HepG2 (cell line): ENCODE results near the gene NOB1. TPM values are rescaled to one million over a fixed set of nuclear protein-coding genes. Genes with fewer than 3 reads are reported as not detected.

Experiments used
- AGO1 ChIP-seq: fragments of 200-400 bp; formaldehyde crosslinking; IDR thresholded peaks from 2 replicates; pipeline ENCODE4 v1.6.1; 2017; ENCODE audit warnings: mild to moderate bottlenecking, low read depth, low read length, moderate library complexity; ENCODE audit not compliant: poor library complexity, severe bottlenecking
- ATF1 ChIP-seq: IDR thresholded peaks from 2 replicates; pipeline ENCODE4 v1.6.1; 2016; ENCODE audit warnings: mild to moderate bottlenecking, control low read depth
- BCL6 ChIP-seq: IDR thresholded peaks from 2 replicates; pipeline ENCODE4 v1.6.1; 2016; ENCODE audit warnings: missing genetic modification reagents, missing compliant biosample characterization
- CBX2 ChIP-seq, 2 experiments: fragments of 200-600 bp in 1 of 2; sonication (generic); formaldehyde crosslinking in 1 of 2; IDR thresholded peaks; 2 replicates each; pipeline versions ENCODE4 v1.7.0 to v1.8.1; 2018 to 2022; ENCODE audit warnings: low read depth in 2 of 2, low read length in 1 of 2, mild to moderate bottlenecking in 1 of 2, missing genetic modification reagents in 1 of 2
- GLI4 ChIP-seq: sonication (generic); formaldehyde crosslinking; IDR thresholded peaks from 2 replicates; pipeline ENCODE4 v1.5.1; 2020; ENCODE audit warnings: missing genetic modification reagents, mild to moderate bottlenecking, moderate library complexity, borderline replicate concordance
- NR3C1 ChIP-seq: sonication (generic); formaldehyde crosslinking; IDR thresholded peaks from 2 replicates; pipeline ENCODE4 v1.4.0; 2020; ENCODE audit warnings: missing genetic modification reagents
- RBM22 ChIP-seq: fragments of 200-400 bp; formaldehyde crosslinking; optimal IDR thresholded peaks from 2 replicates; pipeline ENCODE3; 2017; ENCODE audit warnings: mild to moderate bottlenecking, low read length, moderate library complexity
- SP140L ChIP-seq: sonication (generic); formaldehyde crosslinking; IDR thresholded peaks from 2 replicates; pipeline ENCODE4 v1.4.0; 2020; ENCODE audit warnings: missing genetic modification reagents, borderline replicate concordance
- TOPORS ChIP-seq: sonication (generic); formaldehyde crosslinking; IDR thresholded peaks from 2 replicates; pipeline ENCODE4 v1.8.0; 2023; ENCODE audit warnings: mild to moderate bottlenecking, missing genetic modification reagents
- TSC22D2 ChIP-seq: sonication (generic); formaldehyde crosslinking; IDR thresholded peaks from 2 replicates; pipeline ENCODE4 v1.5.1; 2020; ENCODE audit warnings: missing genetic modification reagents, mild to moderate bottlenecking, borderline replicate concordance
- ZBTB38 ChIP-seq: sonication (generic); formaldehyde crosslinking; IDR thresholded peaks from 2 replicates; pipeline ENCODE4 v1.5.1; 2020; ENCODE audit warnings: mild to moderate bottlenecking, missing genetic modification reagents
- ZNF34 ChIP-seq: sonication (generic); formaldehyde crosslinking; IDR thresholded peaks from 2 replicates; pipeline ENCODE4 v1.4.0; 2020; ENCODE audit warnings: mild to moderate bottlenecking, missing genetic modification reagents, borderline replicate concordance
- ZNF432 ChIP-seq: sonication (generic); formaldehyde crosslinking; IDR thresholded peaks from 2 replicates; pipeline ENCODE4 v1.5.0; 2020; ENCODE audit warnings: missing genetic modification reagents, mild to moderate bottlenecking, borderline replicate concordance
- ZNF570 ChIP-seq: sonication (generic); formaldehyde crosslinking; IDR thresholded peaks from 2 replicates; pipeline ENCODE4 v1.4.0; 2020; ENCODE audit warnings: mild to moderate bottlenecking, missing genetic modification reagents, borderline replicate concordance
- ZNF777 ChIP-seq: sonication (generic); formaldehyde crosslinking; IDR thresholded peaks from 2 replicates; pipeline ENCODE4 v1.4.0; 2020; ENCODE audit warnings: missing genetic modification reagents
- ZNF790 ChIP-seq: sonication (generic); formaldehyde crosslinking; IDR thresholded peaks from 2 replicates; pipeline ENCODE4 v1.8.0; 2022; ENCODE audit warnings: missing genetic modification reagents, mild to moderate bottlenecking, borderline replicate concordance
- polyA plus RNA-seq, 8 experiments: library from polyadenylated mRNA; depleted of rRNA in 3 of 8; stranded (reverse) in 7 of 8; unstranded in 1 of 8; fragments of >200 nt; fragmentation: Illumina TruSeq in 4 of 8; extraction: Trizol in 4 of 8; gene quantifications; 2 replicates each; pipeline versions ENCODE4 v1.2.1 to v1.2.3, GENCODE V29; 2011 to 2016; ENCODE audit warnings: low read depth in 4 of 8, missing spikeins in 1 of 8, mixed read lengths in 1 of 8; ENCODE audit not compliant: insufficient read depth in 1 of 8
- total RNA-seq, 5 experiments: library from RNA; depleted of rRNA; stranded (reverse); fragments of >200 nt; fragmentation: Illumina TruSeq; extraction: Trizol; gene quantifications; 2 replicates each; pipeline ENCODE4 v1.2.3, GENCODE V29; 2016; ENCODE audit warnings: low read depth in 1 of 5
- TF ChIP-seq, protein P1 (sequence below): sonication (generic); formaldehyde crosslinking; conservative IDR thresholded peaks from 2 replicates; pipeline ENCODE4 v1.5.0; 2020; ENCODE audit warnings: missing genetic modification reagents
- TF ChIP-seq, protein P2 (sequence below): sonication (generic); formaldehyde crosslinking; IDR thresholded peaks from 2 replicates; pipeline ENCODE4 v1.4.0; 2020; ENCODE audit warnings: mild to moderate bottlenecking, missing genetic modification reagents
- TF ChIP-seq, protein P3 (sequence below): sonication (generic); formaldehyde crosslinking; IDR thresholded peaks from 2 replicates; pipeline ENCODE4 v1.4.0; 2020; ENCODE audit warnings: missing genetic modification reagents
- TF ChIP-seq, protein P4 (sequence below): sonication (generic); formaldehyde crosslinking; IDR thresholded peaks from 2 replicates; pipeline ENCODE4 v1.5.0; 2020; ENCODE audit warnings: mild to moderate bottlenecking, missing genetic modification reagents

Gene NOB1
- total and polyA plus RNA-seq, 2 of the 13 experiments (the other 11 are each of a cell fraction or from before 2014, with no cell fraction given): 47.1 to 162 TPM

DNA sequence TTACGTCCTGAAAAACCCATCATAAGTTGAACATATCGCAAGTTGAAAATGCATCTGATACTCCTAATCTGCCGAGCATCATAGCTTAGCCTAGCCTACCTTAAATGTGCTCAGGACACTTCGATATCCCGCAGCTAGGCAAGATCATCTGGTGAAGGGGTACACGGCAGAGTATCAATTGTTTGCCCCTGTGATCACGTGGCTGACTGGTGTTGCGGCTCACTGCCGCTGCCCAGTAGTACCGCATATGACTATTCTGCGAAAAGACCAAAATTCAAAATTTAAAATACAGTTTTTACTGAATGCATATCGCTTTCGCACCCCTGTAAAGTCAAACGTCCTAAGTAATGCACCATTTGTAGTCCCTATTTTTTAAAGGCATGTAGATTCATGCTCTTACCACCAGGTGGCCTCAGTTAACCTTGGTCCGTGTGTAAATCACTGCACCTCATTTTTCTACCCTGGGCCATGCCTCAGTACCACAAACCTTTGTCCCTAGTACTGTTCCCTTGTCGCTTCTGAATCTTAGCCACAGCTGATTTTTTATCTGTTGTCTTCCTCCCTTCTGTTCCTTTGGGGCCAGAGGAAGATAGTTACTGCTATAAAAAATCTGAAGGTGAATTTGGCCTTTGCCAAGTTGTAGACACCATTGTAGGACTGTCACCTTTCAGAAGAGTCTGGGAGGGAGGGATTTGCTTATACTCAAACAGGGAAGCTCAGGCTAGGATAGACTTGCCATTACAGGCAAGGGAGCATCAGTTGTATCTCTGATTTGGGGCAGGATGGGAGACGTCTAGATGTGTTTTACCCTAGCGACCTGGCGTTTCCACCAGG, 41.8 kb upstream of the NOB1 start (continued):
- TF ChIP-seq TOPORS (CRISPR knock-in tag) (no peak), ATF1 (CRISPR knock-in tag) (no peak), ZNF432 (CRISPR knock-in tag) (no peak), TSC22D2 (CRISPR knock-in tag) (no peak), AGO1 (no peak), ZNF790 (no peak), NR3C1 (CRISPR knock-in tag) (no peak), ZNF777 (CRISPR knock-in tag) (no peak), ZNF570 (CRISPR knock-in tag) (no peak), BCL6 (no peak), ZNF34 (CRISPR knock-in tag) (no peak), SP140L (CRISPR knock-in tag) (peak; percentile 79; the same call in 1 of the 2 replicates), GLI4 (no peak), ZBTB38 (peak; percentile 57; the same call in 1 of the 2 replicates), CBX2 (IDR thresholded peaks at IDR 0.05; ENCODE audit: low read depth, low read length) (no peak), CBX2 (CRISPR knock-in tag; IDR thresholded peaks at IDR 0.05; ENCODE audit: low read depth) (no peak), RBM22 (peak; percentile 31)
- TF ChIP-seq, protein P1, sequence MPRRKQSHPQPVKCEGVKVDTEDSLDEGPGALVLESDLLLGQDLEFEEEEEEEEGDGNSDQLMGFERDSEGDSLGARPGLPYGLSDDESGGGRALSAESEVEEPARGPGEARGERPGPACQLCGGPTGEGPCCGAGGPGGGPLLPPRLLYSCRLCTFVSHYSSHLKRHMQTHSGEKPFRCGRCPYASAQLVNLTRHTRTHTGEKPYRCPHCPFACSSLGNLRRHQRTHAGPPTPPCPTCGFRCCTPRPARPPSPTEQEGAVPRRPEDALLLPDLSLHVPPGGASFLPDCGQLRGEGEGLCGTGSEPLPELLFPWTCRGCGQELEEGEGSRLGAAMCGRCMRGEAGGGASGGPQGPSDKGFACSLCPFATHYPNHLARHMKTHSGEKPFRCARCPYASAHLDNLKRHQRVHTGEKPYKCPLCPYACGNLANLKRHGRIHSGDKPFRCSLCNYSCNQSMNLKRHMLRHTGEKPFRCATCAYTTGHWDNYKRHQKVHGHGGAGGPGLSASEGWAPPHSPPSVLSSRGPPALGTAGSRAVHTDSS: no peak
- TF ChIP-seq, protein P2, sequence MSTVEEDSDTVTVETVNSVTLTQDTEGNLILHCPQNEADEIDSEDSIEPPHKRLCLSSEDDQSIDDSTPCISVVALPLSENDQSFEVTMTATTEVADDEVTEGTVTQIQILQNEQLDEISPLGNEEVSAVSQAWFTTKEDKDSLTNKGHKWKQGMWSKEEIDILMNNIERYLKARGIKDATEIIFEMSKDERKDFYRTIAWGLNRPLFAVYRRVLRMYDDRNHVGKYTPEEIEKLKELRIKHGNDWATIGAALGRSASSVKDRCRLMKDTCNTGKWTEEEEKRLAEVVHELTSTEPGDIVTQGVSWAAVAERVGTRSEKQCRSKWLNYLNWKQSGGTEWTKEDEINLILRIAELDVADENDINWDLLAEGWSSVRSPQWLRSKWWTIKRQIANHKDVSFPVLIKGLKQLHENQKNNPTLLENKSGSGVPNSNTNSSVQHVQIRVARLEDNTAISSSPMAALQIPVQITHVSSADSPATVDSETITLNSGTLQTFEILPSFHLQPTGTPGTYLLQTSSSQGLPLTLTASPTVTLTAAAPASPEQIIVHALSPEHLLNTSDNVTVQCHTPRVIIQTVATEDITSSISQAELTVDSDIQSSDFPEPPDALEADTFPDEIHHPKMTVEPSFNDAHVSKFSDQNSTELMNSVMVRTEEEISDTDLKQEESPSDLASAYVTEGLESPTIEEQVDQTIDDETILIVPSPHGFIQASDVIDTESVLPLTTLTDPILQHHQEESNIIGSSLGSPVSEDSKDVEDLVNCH (CRISPR knock-in tag): no peak
- TF ChIP-seq, protein P3, sequence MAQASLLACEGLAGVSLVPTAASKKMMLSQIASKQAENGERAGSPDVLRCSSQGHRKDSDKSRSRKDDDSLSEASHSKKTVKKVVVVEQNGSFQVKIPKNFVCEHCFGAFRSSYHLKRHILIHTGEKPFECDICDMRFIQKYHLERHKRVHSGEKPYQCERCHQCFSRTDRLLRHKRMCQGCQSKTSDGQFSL (CRISPR knock-in tag): no peak
- TF ChIP-seq, protein P4, sequence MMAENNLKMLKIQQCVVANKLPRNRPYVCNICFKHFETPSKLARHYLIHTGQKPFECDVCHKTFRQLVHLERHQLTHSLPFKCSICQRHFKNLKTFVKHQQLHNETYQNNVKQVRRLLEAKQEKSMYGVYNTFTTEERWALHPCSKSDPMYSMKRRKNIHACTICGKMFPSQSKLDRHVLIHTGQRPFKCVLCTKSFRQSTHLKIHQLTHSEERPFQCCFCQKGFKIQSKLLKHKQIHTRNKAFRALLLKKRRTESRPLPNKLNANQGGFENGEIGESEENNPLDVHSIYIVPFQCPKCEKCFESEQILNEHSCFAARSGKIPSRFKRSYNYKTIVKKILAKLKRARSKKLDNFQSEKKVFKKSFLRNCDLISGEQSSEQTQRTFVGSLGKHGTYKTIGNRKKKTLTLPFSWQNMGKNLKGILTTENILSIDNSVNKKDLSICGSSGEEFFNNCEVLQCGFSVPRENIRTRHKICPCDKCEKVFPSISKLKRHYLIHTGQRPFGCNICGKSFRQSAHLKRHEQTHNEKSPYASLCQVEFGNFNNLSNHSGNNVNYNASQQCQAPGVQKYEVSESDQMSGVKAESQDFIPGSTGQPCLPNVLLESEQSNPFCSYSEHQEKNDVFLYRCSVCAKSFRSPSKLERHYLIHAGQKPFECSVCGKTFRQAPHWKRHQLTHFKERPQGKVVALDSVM: 0 out of 2 replicates have a peak, but pooled peaks have one; percentile 23
